HG03139 (cell line): ENCODE measurements around the gene MAPKAPK2.
"Not testable (repeated sequence)": the region's sequence is repeated elsewhere in the genome, so short reads cannot be mapped to it uniquely, and the experiment has no call there.

Experiments used
- ATAC-seq: cut with Tn5 transposase; IDR thresholded peaks from one replicate; pipeline ENCODE4 v1.9.1; 2021; ENCODE audit not compliant: unreplicated experiment

MAPKAPK2 gene

DNA sequence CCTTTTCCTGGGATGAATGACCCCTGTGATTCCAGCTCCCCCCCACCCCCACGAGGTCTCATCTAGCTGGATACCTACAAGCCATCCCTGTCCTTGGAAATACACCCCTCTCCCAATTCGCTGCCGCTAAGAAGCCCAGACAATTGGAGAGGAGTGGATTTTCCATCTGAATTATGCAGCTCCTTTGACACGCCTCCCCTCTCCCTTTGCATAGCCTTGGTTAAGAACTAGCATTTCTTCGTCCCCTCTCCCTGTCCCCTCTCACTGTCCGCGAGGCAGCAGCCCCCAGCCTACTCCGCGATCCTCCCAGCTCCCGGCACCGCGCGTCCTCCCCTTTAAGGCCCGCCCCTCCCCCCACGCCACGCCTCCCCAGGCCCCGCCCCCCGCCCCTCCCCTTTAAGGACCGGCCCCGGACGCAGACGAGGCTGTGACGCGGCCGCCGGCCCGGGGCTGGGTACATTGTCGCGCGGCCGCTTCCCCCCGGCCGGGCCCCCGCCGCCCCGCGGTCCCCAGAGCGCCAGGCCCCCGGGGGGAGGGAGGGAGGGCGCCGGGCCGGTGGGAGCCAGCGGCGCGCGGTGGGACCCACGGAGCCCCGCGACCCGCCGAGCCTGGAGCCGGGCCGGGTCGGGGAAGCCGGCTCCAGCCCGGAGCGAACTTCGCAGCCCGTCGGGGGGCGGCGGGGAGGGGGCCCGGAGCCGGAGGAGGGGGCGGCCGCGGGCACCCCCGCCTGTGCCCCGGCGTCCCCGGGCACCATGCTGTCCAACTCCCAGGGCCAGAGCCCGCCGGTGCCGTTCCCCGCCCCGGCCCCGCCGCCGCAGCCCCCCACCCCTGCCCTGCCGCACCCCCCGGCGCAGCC, at the start of gene MAPKAPK2:
Gene MAPKAPK2, plus strand, starts transcription at position 428 of the 856 bp plus-strand sequence. Its CDS starts 325 bp downstream, at position 753.
- peak; percentile 39 for ATAC-seq

GRCh38 chr1:206635080-206635977, 49.4 kb upstream of the MAPKAPK2 start, which contains the start of gene DYRK3:
TSS of gene DYRK3 (plus strand) at chr1:206635536. CDS start at chr1:206635704, 168 bp downstream.
- peak; percentile 89 for ATAC-seq

GRCh38 chr1:206635978-206636345, 48.7 kb upstream of the MAPKAPK2 start:
- no peak for ATAC-seq

GRCh38 chr1:206636671-206637070, 48.0 kb upstream of the MAPKAPK2 start:
- no peak for ATAC-seq

DNA sequence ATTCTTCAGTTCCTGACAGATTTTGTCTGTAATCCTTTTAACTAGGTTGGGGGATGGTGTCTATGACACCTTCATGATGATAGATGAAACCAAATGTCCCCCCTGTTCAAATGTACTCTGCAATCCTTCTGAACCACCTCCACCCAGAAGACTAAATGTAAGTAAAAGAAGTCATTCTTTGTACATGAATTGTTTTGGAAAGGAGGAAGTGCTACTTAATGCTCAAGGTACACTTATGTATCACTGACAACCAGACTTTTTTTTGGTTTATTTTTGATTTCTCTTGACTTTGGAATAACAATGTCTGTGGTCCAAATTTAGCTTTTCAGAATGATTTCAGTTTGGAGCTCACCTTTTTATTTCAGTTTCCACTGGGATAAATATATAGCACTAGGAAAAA, 47.1 kb upstream of the MAPKAPK2 start:
- no peak for ATAC-seq

DNA sequence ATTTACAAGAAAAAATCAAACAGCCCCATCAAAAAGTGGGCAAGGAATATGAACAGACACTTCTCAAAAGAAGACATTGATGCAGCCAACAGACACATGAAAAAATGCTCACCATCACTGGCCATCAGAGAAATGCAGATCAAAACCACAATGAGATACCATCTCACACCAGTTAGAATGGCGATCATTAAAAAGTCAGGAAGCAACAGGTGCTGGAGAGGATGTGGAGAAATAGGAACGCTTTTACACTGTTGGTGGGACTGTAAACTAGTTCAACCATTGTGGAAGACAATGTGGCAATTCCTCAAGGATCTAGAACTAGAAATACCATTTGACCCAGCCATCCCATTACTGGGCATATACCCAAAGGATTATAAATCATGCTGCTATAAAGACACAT, 42.6 kb upstream of the MAPKAPK2 start:
- not testable (repeated sequence) for ATAC-seq

DNA sequence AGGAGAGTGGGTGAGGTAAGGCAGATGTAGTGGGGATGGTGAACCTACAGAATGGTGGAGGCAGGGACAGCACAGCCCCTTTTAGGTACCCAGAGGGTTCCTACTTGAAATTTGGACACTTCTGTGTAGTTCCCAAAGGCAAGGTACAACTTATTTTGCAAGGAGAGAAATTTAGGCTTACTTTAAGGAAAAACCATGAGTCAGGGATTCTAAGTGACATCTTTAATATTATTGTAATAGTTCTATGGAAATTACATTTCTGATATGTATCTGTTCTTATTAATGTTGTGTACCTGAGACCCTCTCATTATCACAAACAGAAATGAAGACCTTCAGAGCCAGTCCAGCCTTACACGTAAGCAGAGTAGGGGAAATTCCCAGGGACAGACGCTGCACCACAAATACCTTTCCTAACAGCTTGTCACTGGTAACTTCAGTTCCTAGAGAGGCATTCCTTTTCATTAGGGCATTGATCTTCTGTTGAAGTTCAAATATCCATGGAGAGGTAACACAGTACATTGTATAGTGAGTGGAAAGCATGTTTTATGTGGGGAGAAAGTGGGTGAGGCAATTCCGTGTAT, 41.5 kb upstream of the MAPKAPK2 start:
- no peak for ATAC-seq

DNA sequence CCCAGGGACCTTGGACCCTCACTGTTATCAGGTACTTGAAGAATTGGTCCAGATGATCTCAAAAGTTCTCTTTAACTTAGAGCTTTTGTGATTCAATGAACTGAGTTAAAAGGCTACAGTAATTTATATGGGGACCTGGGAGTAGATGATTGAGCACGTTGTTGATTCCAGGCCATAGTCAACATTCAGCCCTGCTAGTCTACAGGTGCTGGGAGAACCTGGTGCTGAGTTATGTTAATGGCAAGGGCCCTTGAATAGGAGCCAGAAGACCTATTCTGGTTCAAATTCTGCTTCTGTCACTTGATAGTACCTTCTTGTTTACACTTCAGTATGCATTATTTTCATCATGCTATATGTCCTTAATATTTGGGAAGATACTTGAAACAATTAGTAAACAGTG, 38.2 kb upstream of the MAPKAPK2 start:
- ATAC-seq: no peak

- no peak for ATAC-seq
These were observed 37.5 kb upstream of the MAPKAPK2 start for GRCh38 chr1:206647224-206647623.

DNA sequence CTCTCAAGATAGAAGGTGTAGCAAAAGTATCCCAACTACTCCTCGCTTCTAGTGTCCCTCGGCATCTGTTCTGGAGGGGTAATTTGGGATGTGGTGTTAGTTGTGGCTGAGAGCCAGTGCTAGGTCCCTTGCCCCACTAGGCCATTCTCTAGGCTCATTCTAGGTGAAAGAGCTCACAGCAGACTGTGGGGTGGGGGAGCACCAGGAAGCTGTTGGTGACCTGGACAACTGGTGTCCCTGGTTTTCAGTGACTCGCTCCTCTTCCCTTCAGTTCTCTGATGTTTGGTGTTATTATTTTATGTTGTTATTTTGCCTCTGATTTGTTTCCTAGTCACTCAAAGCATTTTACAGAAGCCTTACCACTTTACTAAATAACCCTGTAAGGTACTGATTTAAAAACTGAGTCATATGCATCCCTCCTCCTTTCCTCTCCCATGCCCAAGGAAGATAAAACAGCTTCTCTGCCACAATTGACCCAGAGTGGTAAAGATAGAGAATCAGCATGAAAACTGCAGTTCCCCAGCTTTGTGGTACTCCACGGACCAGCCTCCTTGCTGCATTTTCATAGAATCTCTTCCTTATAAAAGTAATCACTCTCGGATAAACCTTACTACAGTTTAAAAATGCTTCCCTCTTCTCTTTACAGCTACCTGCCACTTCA, 35.3 kb upstream of the MAPKAPK2 start:
- ATAC-seq: no peak

DNA sequence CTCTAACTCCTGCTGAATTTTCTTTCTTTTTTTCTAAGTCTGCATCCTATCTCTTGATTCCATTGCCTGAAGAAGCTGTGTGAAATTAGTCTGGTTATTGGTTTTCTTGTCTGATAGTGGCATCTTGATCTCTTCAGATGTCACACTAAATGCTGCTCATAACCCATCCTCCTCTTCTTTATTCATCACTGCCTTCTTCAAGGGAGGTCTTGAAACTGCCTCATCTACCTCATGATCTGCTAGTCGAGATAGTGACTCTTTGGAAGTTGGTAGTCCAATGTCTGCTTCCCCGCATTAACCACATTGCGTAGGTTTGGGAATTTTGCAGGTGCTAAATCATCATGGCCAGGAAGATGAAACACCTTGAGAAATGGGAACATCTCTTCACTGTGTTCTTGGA, 33.7 kb upstream of the MAPKAPK2 start:
- ATAC-seq: no peak

DNA sequence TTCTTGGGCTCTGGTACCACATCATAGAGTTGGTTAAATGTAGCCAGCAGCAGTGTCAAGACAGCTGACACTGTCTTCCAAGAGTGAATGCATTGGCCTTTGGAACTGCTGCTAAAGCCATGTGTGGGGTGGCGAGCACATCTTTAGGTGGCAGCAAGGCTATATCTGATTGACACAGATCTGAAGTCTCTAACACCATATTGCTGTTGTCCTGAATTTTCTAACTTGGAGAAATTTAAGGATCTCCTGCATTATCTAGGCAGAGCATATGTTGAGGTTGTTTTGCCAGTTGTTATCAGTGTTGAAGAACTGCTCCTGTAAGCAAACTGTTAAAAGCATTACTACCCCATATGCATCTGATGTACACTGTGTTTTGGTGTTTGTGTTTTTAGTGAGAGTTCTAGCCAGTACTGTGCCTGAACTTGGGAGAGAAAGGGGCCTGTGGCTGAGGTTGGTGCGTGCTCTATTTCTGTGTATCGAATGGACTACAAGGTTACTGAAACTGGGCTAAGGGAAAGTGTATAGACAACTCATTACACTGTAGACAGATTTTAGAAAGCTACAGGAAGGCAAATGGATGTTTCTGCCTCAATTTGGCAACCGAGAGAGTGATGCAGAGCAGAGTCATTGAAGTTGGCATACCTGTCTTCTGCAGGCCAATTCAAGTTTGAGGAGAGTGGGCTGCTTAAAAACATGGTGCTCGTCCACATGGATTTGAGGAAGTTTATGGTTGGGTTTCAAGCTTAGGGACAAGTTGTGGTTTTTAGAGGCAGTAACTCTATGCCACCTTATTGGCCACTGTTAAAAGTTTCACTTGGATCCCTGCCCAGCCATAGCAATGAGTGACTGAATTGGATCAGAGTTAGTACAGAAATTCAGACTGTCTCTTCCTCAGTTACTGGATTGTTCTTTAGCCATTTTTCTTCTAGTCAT, 32.5 kb upstream of the MAPKAPK2 start:
- ATAC-seq: no peak

GRCh38 chr1:206653715-206654459, 30.8 kb upstream of the MAPKAPK2 start:
- ATAC-seq: no peak

- ATAC-seq: no peak
These were observed 29.9 kb upstream of the MAPKAPK2 start for GRCh38 chr1:206654828-206655227.

- ATAC-seq: no peak
These were observed 29.2 kb upstream of the MAPKAPK2 start for GRCh38 chr1:206655471-206655882.

- ATAC-seq: no peak
These were observed 27.8 kb upstream of the MAPKAPK2 start for GRCh38 chr1:206656936-206657335.

DNA sequence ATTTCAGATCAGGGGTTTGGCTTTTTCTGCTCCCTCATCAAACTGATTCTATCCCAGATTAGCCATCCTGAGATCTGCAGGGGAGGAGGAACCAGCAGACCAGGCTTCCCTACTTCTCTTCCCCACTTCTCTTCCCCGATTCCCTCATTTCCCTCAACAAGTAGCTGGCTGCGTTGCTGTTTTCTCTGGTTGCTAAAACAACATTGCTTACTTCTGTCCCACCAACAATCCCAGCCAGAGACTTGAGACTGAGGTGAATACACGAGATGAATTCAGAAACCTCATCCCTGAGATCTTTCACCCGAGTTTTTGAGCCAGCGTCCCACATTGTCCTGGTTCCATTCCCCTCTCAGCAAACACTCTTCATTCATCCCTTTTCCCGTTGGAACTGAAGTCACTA, 27.0 kb upstream of the MAPKAPK2 start:
- ATAC-seq: no peak

- no peak for ATAC-seq
These were observed 26.3 kb upstream of the MAPKAPK2 start for GRCh38 chr1:206658264-206658980.

DNA sequence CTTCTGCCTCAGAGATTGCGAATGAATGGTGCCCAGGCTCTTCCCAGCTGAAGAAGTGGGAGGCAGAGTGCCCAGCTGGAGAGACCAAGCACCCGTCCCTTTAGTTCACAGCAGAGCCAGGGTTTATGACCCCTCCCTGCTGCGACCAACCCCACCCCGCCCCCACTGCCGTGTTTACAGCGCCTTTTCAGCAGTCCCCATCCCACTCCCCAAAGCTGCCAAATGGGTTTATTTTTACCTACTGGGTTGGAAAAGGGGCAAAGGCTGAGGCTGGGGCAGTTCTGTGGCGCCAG, 25.8 kb upstream of the MAPKAPK2 start:
- no peak for ATAC-seq
